Spleen (tissue), 11 donors: ENCODE results near the gene PRKCH. TPM values are rescaled to one million over a fixed set of nuclear protein-coding genes. Genes with fewer than 3 reads are reported as not detected.

Experiments
- DNase-seq: peaks from one replicate; pipeline ENCODE4 v3.0.0-alpha.2; 2020
- H3K27ac ChIP-seq, 8 donors: fragments of 200-600 bp; sonication (generic) in 7 of 8; 1 replicate in 4 of 8; 2 replicates in 4 of 8; pipeline versions ENCODE4 v1.5.0 to v1.8.0; 2016 to 2021; ENCODE audit warnings: inconsistent platforms in 4 of 8, mild to moderate bottlenecking in 4 of 8, moderate library complexity in 1 of 8
- H3K27me3 ChIP-seq, 7 donors: fragments of 200-600 bp; sonication (generic) in 6 of 7; replicated peaks in 1 of 7; 1 replicate in 4 of 7; 2 replicates in 3 of 7; pipeline versions ENCODE4 v1.5.0 to v1.8.0; 2016 to 2021; ENCODE audit warnings: inconsistent platforms in 3 of 7, mild to moderate bottlenecking in 1 of 7
- H3K36me3 ChIP-seq, 6 donors: fragments of 200-600 bp; sonication (generic) in 5 of 6; 1 replicate in 4 of 6; 2 replicates in 2 of 6; pipeline versions ENCODE4 v1.5.0 to v1.8.0; 2016 to 2021; ENCODE audit warnings: inconsistent platforms in 2 of 6
- H3K4me1 ChIP-seq, 6 donors: fragments of 200-600 bp; sonication (generic) in 5 of 6; 1 replicate in 3 of 6; 2 replicates in 3 of 6; pipeline versions ENCODE4 v1.5.0 to v1.8.0; 2016 to 2021; ENCODE audit warnings: inconsistent platforms in 3 of 6
- H3K4me3 ChIP-seq, 8 donors: fragments of 200-600 bp; sonication (generic) in 7 of 8; 1 replicate in 4 of 8; 2 replicates in 4 of 8; pipeline versions ENCODE4 v1.5.0 to v1.8.0; 2016 to 2021; ENCODE audit warnings: inconsistent platforms in 4 of 8, mild to moderate bottlenecking in 4 of 8, moderate library complexity in 2 of 8
- H3K9me3 ChIP-seq, 8 donors: fragments of 200-600 bp; sonication (generic) in 7 of 8; 1 replicate in 4 of 8; 2 replicates in 4 of 8; pipeline versions ENCODE4 v1.5.0 to v1.8.0; 2016 to 2021; ENCODE audit warnings: inconsistent platforms in 4 of 8
- CTCF ChIP-seq, 11 experiments: fragments of 200-600 bp in 7 of 11; fragments of 450-650 bp in 4 of 11; sonication (generic) in 4 of 11; IDR thresholded peaks in 8 of 11; conservative IDR thresholded peaks in 3 of 11; 1 replicate in 7 of 11; 2 replicates in 4 of 11; pipeline versions ENCODE4 v1.4.0 to v1.8.0; 2016 to 2021; ENCODE audit warnings: antibody characterized with exemption in 11 of 11, inconsistent platforms in 4 of 11, mild to moderate bottlenecking in 1 of 11
- POLR2A ChIP-seq, 3 donors: fragments of 450-650 bp; IDR thresholded peaks; one replicate each; pipeline ENCODE4 v1.5.1; 2017; ENCODE audit warnings: antibody characterized with exemption in 3 of 3, mild to moderate bottlenecking in 1 of 3
- POLR2AphosphoS5 ChIP-seq, 3 donors: sonication (generic); formaldehyde crosslinking; IDR thresholded peaks; one replicate each; pipeline ENCODE4 v1.5.1; 2017; ENCODE audit warnings: antibody characterized with exemption in 3 of 3
- WGBS, 5 donors: extraction: QIAGEN DNeasy Blood & Tissue Kit in 3 of 5; methylation state at CpG; one replicate each; pipeline versions ENCODE4 v1.1.5 to v1.1.7; 2013 to 2018; 5-methylcytosine and 5-hydroxymethylcytosine counted together
- intact Hi-C: fragments of 100-400 bp; cut with DNase I; formaldehyde crosslinking; loops from one replicate; pipeline ENCODE4 v1.15.0; 2023; ENCODE audit warnings: low total_unique reads
- polyA plus RNA-seq, 3 donors: library from polyadenylated mRNA; stranded (reverse); fragments of 200-250 nt; gene quantifications; one replicate each; pipeline ENCODE4 v1.2.1, GENCODE V29; 2013
- total RNA-seq, 7 donors: library from RNA; depleted of rRNA in 3 of 7; stranded (reverse); fragments of >200 nt in 3 of 7; fragmentation: NEBNext Ultra II Directional in 4 of 7; extraction: Animal tissue kit (Norgen Biotek cat#: 25700) in 4 of 7; gene quantifications; one replicate each; pipeline versions ENCODE4 v1.1.0 to v1.2.1, GENCODE V29; 2016 to 2021
- donor health status: healthy with polysubstance abuse.
- donor health status: DM: no; HTN: no; CAD: no; lungs with moderate emphysema.
- donor health status: DM: no; HTN: no; CAD: no.
- donor health status: Bipolar disorder and iron deficiency.
- donor health status: healthy.
- donor health status: DM: no; HTN: no; CAD: no.
- donor health status: DM: yes; HTN: yes; CAD: no.

The PRKCH gene
- total and polyA plus RNA-seq, 10 donors, result 10.0 to 184 (median 105) TPM

DNA sequence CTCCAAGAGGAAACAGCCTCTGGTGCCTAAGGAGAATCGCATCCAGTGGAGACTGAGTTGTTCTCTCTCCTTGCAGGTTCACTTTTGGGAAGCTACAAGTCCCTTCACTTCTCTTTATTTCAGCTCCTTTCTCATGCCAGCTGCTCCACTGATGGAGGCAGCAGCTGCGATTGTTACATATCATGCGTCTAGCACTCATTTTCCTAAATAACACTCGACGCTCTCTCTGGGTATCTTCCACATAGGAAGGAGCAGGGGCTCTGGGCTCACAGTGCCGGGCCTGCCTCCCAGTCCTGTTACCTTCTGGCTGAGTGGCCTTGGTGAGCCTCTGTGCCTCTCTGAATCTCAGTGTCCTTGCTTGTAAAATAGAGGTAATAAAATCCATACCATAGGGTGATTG is 211.4 kb downstream of the PRKCH start:
- no peak for TF ChIP-seq POLR2A (IDR thresholded peaks at IDR 0.05)
- no peak for TF ChIP-seq CTCF (IDR thresholded peaks at IDR 0.05 in 8 of 11, conservative IDR thresholded peaks at IDR 0.05 in 3 of 11)
- TF ChIP-seq POLR2AphosphoS5 (IDR thresholded peaks at IDR 0.05), result no peak
- intact Hi-C loops, result no loop called here

DNA sequence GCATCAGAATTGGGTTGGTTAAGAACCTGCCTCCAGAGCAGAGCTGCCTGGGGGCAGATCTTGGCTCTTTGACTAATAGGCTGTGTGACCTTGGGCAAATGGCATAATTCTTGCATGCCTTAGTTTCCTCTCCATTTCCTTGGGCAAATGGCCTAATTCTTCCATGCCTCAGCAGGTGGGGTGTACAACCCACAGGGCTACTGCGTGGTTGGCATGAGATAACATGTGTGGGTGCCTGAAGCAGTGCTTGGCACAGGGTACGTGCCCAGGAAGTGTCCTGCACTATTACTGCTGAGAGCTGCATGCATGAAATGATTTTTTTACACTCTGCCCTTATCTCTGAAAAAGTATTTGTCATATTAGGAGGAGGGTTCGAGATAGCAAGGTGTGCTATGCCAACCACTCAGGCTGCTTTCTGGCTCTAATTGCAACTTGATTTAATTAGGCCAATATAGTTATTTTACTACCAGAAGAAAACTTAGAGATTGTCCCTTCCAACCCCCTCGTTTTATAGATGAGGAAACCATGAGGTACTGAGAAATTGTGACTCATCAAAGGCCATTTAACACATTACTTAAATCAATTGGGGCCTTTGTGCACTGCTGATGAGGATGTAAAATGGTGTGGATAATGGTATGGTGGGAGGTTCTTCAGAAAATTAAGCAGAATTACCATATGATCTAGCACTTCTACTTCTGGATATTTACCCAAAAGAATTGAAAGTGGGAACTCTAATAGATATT is 212.3 kb downstream of the PRKCH start:
- Histone ChIP-seq H3K27me3 (no peaks in the 10 kb centered on the region), H3K27ac (peak overlapping the region in 4 of 8 donors; percentile 40 to 69 (median 44)), H3K36me3 (peaks cover 0 to 72% (median 8%) of the 10 kb centered on the region in 6 donors), H3K4me1 (peaks cover 6 to 67% (median 39%) of the 10 kb centered on the region in 6 donors), H3K4me3 (no peak overlapping the region), H3K9me3 (no peaks in the 10 kb centered on the region)
- WGBS, 5 donors, result 58 to 73% (median 63%) methylated on average over 4 of the region's 4 CpGs
- intact Hi-C loops, result no loop called here
- no peak for DNase-seq
- TF ChIP-seq POLR2AphosphoS5 (IDR thresholded peaks at IDR 0.05), result peak in 1 of 3 donors; percentile 15
- TF ChIP-seq CTCF (IDR thresholded peaks at IDR 0.05 in 8 of 11, conservative IDR thresholded peaks at IDR 0.05 in 3 of 11), result no peak

More for the DNA sequence above, 211.4 kb downstream of the PRKCH start:
- WGBS, 5 donors, result 71 to 86% (median 80%) methylated on average over 6 of the region's 6 CpGs
- H3K36me3 ChIP-seq, result peaks cover 0 to 71% (median 8%) of the 10 kb centered on the region in 6 donors
- no peaks in the 10 kb centered on the region for H3K27me3 ChIP-seq
- peaks cover 3 to 66% (median 36%) of the 10 kb centered on the region in 6 donors for H3K4me1 ChIP-seq
- H3K27ac ChIP-seq, result peak overlapping the region in 5 of 8 donors; percentile 29 to 69 (median 41)
- DNase-seq, result no peak
- H3K4me3 ChIP-seq, result no peak overlapping the region
- H3K9me3 ChIP-seq, result no peaks in the 10 kb centered on the region

DNA sequence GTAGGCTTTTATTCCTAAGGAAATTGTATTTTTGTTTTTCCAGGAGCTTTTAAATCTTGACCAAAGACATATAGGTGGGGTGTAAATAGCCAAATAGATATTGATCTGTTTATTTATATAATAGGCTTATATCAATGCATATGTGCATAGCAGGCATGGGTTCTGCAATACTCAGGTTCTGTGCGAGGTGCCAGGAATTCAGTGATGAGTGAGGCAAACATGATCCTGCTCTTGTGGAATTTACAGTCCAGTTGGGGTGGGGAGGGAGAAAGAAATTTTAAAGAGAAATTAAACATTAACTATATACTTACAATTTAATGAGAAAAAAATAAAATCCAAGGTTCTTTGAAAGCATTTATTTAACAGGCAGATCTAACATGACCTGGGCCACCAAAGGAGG is 213.7 kb downstream of the PRKCH start:
- intact Hi-C loops, result no loop called here
- H3K27ac ChIP-seq, result peak overlapping the region in 1 of 8 donors; percentile 69
- H3K4me1 ChIP-seq, result peaks cover 6 to 69% (median 39%) of the 10 kb centered on the region in 6 donors
- peaks cover 0 to 75% (median 5%) of the 10 kb centered on the region in 6 donors for H3K36me3 ChIP-seq
- H3K4me3 ChIP-seq, result no peak overlapping the region
- WGBS, 5 donors, result 81 to 97% (median 93%) methylated on average over 1 of the region's 1 CpG
- H3K27me3 ChIP-seq, result no peaks in the 10 kb centered on the region
- TF ChIP-seq POLR2AphosphoS5 (IDR thresholded peaks at IDR 0.05) (no peak), POLR2A (IDR thresholded peaks at IDR 0.05) (no peak), CTCF (IDR thresholded peaks at IDR 0.05 in 8 of 11, conservative IDR thresholded peaks at IDR 0.05 in 3 of 11) (no peak)
- no peak for DNase-seq
- no peaks in the 10 kb centered on the region for H3K9me3 ChIP-seq

GRCh38 chr14:61535458-61535857 is 214.1 kb downstream of the PRKCH start:
- Histone ChIP-seq H3K4me1 (peaks cover 6 to 69% (median 39%) of the 10 kb centered on the region in 6 donors), H3K9me3 (no peaks in the 10 kb centered on the region), H3K27me3 (no peaks in the 10 kb centered on the region), H3K36me3 (peaks cover 0 to 75% (median 3%) of the 10 kb centered on the region in 6 donors), H3K4me3 (no peak overlapping the region), H3K27ac (no peak overlapping the region)
- intact Hi-C loops, result no loop called here
- no peak for DNase-seq
- 86 to 95% (median 94%) methylated on average over 4 of the region's 4 CpGs for WGBS, 5 donors
- TF ChIP-seq POLR2AphosphoS5 (IDR thresholded peaks at IDR 0.05) (no peak), CTCF (IDR thresholded peaks at IDR 0.05 in 8 of 11, conservative IDR thresholded peaks at IDR 0.05 in 3 of 11) (no peak), POLR2A (IDR thresholded peaks at IDR 0.05) (no peak)
